Purkinje cell (primary cell): ENCODE data around the gene ZBTB18. TPM values are rescaled to one million over a fixed set of nuclear protein-coding genes. Genes with fewer than 3 reads are reported as not detected.

Experiments used
- polyA plus RNA-seq: library from polyadenylated mRNA; unstranded; fragments of >200 nt; fragmentation: Nextera tagmentation; gene quantifications from 2 replicates; pipeline ENCODE4 v1.2.1, GENCODE V29; 2014

Gene ZBTB18
- 16.8 and 18.1 TPM in 2 replicates for polyA plus RNA-seq

DNA sequence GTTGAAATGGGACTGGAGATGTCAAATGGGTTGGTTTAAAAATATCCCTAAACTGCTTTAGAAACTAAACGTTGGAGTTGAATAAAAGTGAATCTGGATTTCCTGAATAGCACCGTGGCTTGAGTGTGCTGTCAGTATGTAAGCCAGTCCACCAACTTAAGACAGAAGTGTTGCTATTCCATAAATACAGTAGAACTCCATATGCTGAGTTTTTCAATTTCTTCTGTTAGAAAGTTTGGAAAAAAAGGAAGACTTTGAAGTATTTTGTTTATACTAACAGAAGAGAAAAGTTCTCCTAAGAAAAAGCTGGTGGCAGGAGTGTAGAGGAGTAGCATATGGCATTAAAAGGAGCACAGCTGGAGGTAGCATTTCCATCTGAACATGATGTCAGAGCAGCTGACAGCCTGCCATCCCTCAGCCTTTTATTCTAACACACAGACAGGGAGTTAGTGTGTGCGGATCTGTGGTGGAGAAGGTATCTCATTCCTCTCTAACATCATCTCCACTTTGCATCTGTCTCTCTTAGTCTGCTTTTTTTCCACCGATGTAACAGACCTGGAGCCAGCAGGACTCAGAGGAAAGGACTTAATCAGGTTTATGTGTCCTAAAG lies at the start of gene ZBTB18:
ZBTB18 (plus strand) TSS at position 449 of the 610 bp plus-strand sequence; CDS start at position 598, 149 bp downstream.

Other genes starting within 250 kb of the ZBTB18 start
- 35.7 and 36.3 TPM in 2 replicates for gene AKT3, start 201.0 kb upstream of the ZBTB18 start, polyA plus RNA-seq